ENCODE measurements around the gene ESYT2. TPM values are rescaled to one million over a fixed set of nuclear protein-coding genes. Genes with fewer than 3 reads are reported as not detected.

The ESYT2 gene
- total RNA-seq, 1 donor from 2014 or later, result 31.8 TPM

- no peak overlapping the region for H3K4me3 Mint-ChIP-seq (ENCODE audit: unreplicated experiment)
- no peaks in the 10 kb centered on the region for H3K9me3 Mint-ChIP-seq (ENCODE audit: unreplicated experiment)
- peaks cover 8% of the 10 kb centered on the region for H3K36me3 Mint-ChIP-seq (ENCODE audit: low read depth, unreplicated experiment)
- peaks cover 47% of the 10 kb centered on the region for H3K4me1 Mint-ChIP-seq (ENCODE audit: unreplicated experiment)
- H3K27me3 Mint-ChIP-seq (ENCODE audit: unreplicated experiment), result peaks cover 2% of the 10 kb centered on the region
- TF ChIP-seq, protein P1, sequence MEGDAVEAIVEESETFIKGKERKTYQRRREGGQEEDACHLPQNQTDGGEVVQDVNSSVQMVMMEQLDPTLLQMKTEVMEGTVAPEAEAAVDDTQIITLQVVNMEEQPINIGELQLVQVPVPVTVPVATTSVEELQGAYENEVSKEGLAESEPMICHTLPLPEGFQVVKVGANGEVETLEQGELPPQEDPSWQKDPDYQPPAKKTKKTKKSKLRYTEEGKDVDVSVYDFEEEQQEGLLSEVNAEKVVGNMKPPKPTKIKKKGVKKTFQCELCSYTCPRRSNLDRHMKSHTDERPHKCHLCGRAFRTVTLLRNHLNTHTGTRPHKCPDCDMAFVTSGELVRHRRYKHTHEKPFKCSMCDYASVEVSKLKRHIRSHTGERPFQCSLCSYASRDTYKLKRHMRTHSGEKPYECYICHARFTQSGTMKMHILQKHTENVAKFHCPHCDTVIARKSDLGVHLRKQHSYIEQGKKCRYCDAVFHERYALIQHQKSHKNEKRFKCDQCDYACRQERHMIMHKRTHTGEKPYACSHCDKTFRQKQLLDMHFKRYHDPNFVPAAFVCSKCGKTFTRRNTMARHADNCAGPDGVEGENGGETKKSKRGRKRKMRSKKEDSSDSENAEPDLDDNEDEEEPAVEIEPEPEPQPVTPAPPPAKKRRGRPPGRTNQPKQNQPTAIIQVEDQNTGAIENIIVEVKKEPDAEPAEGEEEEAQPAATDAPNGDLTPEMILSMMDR (IDR thresholded peaks at IDR 0.05; ENCODE audit: unreplicated experiment), result no peak
- H3K27ac Mint-ChIP-seq (ENCODE audit: unreplicated experiment), result peak overlapping the region; percentile 55
- DNase-seq (ENCODE audit: low spot score), result peak; percentile 32
Measured at GRCh38 chr7:158818325-158819213, 10.7 kb downstream of the ESYT2 start.

DNA sequence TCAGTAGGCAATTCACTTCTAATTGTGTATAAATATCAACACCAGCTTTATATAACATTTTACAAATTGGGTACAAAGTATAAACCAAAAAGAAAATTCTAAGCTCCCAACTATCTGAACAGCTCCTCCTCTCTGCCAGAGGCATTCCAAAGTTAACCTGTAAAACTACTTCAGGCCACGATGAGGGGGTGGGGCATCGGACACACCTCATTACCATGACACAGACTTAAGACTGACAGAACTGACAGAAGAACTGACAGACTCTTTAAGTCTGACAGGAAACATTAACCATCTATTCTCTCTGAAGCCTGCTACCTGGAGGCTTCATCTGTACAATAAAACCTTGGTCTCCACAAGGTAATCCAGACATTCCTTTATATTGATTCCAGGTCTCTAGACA is 12.3 kb downstream of the ESYT2 start:
- peaks cover 2% of the 10 kb centered on the region for H3K27me3 Mint-ChIP-seq (ENCODE audit: unreplicated experiment)
- no peaks in the 10 kb centered on the region for H3K9me3 Mint-ChIP-seq (ENCODE audit: unreplicated experiment)
- peaks cover 54% of the 10 kb centered on the region for H3K4me1 Mint-ChIP-seq (ENCODE audit: unreplicated experiment)
- no peak overlapping the region for H3K27ac Mint-ChIP-seq (ENCODE audit: unreplicated experiment)
- peaks cover 8% of the 10 kb centered on the region for H3K36me3 Mint-ChIP-seq (ENCODE audit: low read depth, unreplicated experiment)
- TF ChIP-seq, protein P1 (IDR thresholded peaks at IDR 0.05; ENCODE audit: unreplicated experiment), result no peak
- DNase-seq (ENCODE audit: low spot score), result no peak
- H3K4me3 Mint-ChIP-seq (ENCODE audit: unreplicated experiment), result no peak overlapping the region

DNA sequence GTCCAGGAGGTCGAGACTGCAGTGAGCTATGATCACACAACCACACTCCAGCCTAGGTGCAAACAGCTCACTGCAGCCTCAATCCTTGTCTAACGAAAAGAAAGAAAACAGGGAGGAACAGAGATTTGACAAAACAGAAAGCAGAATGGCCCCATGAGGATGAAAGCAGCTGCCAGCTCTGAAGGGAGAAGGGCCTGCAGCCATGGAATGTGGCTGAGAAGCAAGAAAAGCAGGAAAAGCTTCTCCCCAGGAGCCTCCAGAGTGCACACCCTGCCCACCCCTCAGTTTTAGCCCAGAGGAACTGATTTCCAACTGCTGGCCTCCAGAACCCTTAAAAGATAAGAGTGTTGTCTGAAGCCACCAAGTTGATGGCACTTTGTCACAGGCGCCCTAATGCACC is 13.0 kb downstream of the ESYT2 start:
- H3K4me3 Mint-ChIP-seq (ENCODE audit: unreplicated experiment), result no peak overlapping the region
- H3K27me3 Mint-ChIP-seq (ENCODE audit: unreplicated experiment), result peaks cover 2% of the 10 kb centered on the region
- no peak overlapping the region for H3K27ac Mint-ChIP-seq (ENCODE audit: unreplicated experiment)
- DNase-seq (ENCODE audit: low spot score), result no peak
- H3K4me1 Mint-ChIP-seq (ENCODE audit: unreplicated experiment), result peaks cover 47% of the 10 kb centered on the region
- peaks cover 8% of the 10 kb centered on the region for H3K36me3 Mint-ChIP-seq (ENCODE audit: low read depth, unreplicated experiment)
- no peaks in the 10 kb centered on the region for H3K9me3 Mint-ChIP-seq (ENCODE audit: unreplicated experiment)
- TF ChIP-seq, protein P1 (IDR thresholded peaks at IDR 0.05; ENCODE audit: unreplicated experiment), result no peak

- no peaks in the 10 kb centered on the region for H3K9me3 Mint-ChIP-seq (ENCODE audit: unreplicated experiment)
- H3K27ac Mint-ChIP-seq (ENCODE audit: unreplicated experiment), result peak overlapping the region; percentile 80
- TF ChIP-seq, protein P1 (IDR thresholded peaks at IDR 0.05; ENCODE audit: unreplicated experiment), result no peak
- peaks cover 8% of the 10 kb centered on the region for H3K36me3 Mint-ChIP-seq (ENCODE audit: low read depth, unreplicated experiment)
- no peak overlapping the region for H3K4me3 Mint-ChIP-seq (ENCODE audit: unreplicated experiment)
- H3K4me1 Mint-ChIP-seq (ENCODE audit: unreplicated experiment), result peaks cover 43% of the 10 kb centered on the region
- DNase-seq (ENCODE audit: low spot score), result no peak
- H3K27me3 Mint-ChIP-seq (ENCODE audit: unreplicated experiment), result peaks cover 2% of the 10 kb centered on the region
Measured at GRCh38 chr7:158815800-158816128, 13.5 kb downstream of the ESYT2 start.

DNA sequence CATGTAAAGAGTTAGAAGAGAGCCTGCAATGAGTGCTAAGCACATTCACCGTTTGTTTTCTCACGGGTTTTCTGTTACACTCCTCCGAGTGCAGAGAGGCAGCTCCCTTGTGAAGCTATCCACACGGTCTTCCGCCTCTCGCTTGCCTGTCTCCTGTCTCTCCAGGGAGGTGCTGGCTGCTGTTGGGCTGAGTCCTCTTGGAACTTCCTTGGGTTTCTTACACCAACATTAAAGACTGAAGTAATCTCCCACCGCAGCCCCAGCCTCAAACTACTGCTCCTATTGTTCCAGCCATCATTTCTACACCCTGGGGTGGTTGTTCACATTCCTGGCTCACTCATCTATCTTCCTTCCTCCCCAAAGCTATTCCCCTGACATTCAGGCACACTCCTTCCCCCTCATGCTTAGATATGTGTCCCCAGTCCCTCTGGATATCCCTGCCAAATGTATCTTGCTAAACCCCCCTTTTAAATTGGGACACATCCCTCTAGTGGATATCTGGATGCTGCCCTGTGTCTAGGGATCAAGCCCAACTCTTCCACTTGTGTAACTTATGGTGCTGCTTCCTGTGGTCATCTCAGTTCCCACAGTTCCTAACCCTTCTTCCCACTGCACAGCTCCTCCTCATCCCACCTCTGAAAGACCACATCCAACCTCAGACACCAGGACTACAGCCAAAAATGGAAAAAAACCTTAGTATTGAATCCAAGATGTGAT is 14.1 kb downstream of the ESYT2 start:
- TF ChIP-seq, protein P1 (IDR thresholded peaks at IDR 0.05; ENCODE audit: unreplicated experiment), result no peak
- DNase-seq (ENCODE audit: low spot score), result no peak
- Mint-ChIP-seq H3K27ac (ENCODE audit: unreplicated experiment) (peak overlapping the region; percentile 80), H3K4me3 (ENCODE audit: unreplicated experiment) (no peak overlapping the region), H3K9me3 (ENCODE audit: unreplicated experiment) (no peaks in the 10 kb centered on the region), H3K4me1 (ENCODE audit: unreplicated experiment) (peaks cover 43% of the 10 kb centered on the region), H3K36me3 (ENCODE audit: low read depth, unreplicated experiment) (peaks cover 8% of the 10 kb centered on the region), H3K27me3 (ENCODE audit: unreplicated experiment) (peaks cover 3% of the 10 kb centered on the region)

Measured in endothelial cell (in vitro differentiated cells).